G401 (cell line): ENCODE results near the gene CNOT4. TPM values are rescaled to one million over a fixed set of nuclear protein-coding genes. Genes with fewer than 3 reads are reported as not detected.

ENCODE experiments used
- DNase-seq: peaks from one replicate; pipeline ENCODE4 v3.0.0-alpha.2; 2015; ENCODE audit warnings: low spot score
- in situ Hi-C: cut with HindIII; loops from 2 replicates; pipeline ENCODE4 v1.10.0; 2016; ENCODE audit warnings: low sequenced_read_pairs, mixed read lengths
- total RNA-seq: library from RNA; depleted of rRNA; stranded (reverse); fragments of >200 nt; shearing (Covaris generic); gene quantifications from 2 replicates; pipeline ENCODE4 v1.2.3, GENCODE V29; 2014; rRNA removed

Gene CNOT4, protein sequence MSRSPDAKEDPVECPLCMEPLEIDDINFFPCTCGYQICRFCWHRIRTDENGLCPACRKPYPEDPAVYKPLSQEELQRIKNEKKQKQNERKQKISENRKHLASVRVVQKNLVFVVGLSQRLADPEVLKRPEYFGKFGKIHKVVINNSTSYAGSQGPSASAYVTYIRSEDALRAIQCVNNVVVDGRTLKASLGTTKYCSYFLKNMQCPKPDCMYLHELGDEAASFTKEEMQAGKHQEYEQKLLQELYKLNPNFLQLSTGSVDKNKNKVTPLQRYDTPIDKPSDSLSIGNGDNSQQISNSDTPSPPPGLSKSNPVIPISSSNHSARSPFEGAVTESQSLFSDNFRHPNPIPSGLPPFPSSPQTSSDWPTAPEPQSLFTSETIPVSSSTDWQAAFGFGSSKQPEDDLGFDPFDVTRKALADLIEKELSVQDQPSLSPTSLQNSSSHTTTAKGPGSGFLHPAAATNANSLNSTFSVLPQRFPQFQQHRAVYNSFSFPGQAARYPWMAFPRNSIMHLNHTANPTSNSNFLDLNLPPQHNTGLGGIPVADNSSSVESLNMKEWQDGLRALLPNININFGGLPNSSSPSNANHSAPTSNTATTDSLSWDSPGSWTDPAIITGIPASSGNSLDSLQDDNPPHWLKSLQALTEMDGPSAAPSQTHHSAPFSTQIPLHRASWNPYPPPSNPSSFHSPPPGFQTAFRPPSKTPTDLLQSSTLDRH
- total RNA-seq = 5.8 and 9.5 TPM in 2 replicates

GRCh38 chr7:135509839-135510591 lies at the start of gene CNOT4:
Gene CNOT4 (minus strand): TSS chr7:135510102. CDS start chr7:135438331, 71,771 bp downstream.
- in situ Hi-C loops = no loop called here

GRCh38 chr7:135558881-135559280 lies 49.0 kb upstream of the CNOT4 start:
- in situ Hi-C loops = no loop called here
- no peak for DNase-seq

More at GRCh38 chr7:135509839-135510591, at the start of gene CNOT4:
- DNase-seq = peak; percentile 96

- DNase-seq = peak; percentile 78
- in situ Hi-C loops = no loop called here
These were observed 48.5 kb upstream of the CNOT4 start for GRCh38 chr7:135558337-135558767.

DNA sequence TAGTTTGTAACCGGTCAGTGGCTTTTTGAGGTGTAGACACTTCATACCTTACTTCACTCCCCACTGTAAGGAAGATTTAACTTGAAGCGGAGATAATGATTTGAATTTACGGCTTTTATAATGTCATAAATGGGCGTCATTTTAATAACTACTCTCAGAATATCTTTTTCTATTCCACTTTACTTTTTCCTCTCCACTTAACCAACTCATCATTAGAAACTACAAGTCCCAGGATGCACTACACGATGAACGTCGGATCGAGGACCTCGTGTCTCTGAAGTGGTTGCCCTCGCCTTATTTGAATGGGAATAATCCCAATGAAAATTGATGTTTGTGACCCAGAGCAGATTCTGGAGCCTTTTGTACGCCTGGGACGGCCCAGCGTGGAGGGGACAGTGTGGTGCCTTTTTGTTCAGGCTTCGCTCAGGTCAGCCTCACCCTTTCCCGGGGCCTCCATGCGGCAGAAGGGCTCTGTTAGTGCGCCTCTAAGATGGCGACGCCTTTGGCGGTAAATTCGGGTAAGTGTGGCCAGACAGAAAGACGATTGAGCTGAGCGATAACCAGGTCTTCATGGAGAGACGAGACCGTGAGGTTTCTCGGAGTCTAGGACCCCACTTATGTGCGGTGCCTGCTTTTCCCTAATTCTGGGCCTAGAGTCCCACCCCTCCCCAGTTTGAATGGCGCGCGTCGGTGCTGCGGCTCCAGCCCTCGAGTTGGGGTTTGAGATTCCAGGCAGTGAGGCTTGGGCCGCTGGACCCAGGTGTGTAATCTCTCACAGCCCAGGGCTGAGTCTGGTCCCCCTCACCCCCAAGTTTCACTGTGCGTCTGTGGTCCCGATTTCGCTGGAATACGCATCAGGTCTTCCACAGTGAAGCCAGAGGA lies 47.8 kb upstream of the CNOT4 start, which contains the start of gene NUP205:
Gene NUP205 (plus strand): TSS at position 463 of the 882 bp plus-strand sequence. CDS start 28 bp downstream, at position 491.
- in situ Hi-C loops = no loop called here
- DNase-seq = peak; percentile 85

- DNase-seq = no peak
- in situ Hi-C loops = no loop called here
These were observed 43.4 kb upstream of the CNOT4 start for GRCh38 chr7:135553346-135553745.

DNA sequence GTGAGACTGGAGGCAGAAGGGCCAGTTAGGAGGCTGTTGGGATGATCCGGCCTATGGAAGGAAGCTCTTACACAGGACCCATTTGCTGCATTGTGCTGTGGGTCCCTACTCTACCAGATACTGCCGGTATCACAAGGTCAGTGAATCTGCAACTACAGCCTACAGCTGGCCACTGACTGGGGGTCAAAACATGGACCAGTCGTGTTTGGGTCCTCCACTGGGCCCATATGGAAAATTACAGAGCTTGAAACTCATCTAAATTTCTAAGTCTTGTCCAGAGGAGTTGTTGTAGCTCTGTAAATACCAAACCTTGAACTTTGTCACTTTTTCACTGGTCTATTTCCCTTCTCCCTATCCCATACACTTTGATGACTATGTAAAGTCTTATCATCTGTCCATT lies 42.2 kb upstream of the CNOT4 start:
- in situ Hi-C loops = no loop called here
- no peak for DNase-seq

- in situ Hi-C loops = no loop called here
- DNase-seq = no peak
These were observed 40.3 kb upstream of the CNOT4 start for GRCh38 chr7:135550196-135550595.

- DNase-seq = no peak
- in situ Hi-C loops = no loop called here
These were observed 31.1 kb upstream of the CNOT4 start for GRCh38 chr7:135541029-135541428.

DNA sequence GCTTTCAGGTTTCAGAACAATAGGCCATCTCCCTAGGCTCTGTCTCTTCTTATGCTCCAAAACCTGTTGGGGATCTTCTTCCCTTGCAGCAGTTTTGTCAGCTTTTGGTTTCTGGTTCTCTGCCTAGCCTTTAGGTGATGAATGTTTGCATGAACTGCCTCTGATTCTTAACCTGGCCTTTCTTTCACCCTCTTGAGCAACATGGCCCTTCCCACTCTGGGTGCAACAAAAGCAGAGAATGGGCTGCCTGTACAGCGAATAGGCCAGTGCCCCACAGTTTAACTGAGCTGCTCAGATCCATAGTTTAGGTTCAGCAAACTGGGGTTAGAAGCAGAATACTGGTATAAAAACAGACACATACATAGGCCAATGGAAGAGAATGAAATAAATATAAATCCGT lies 29.7 kb upstream of the CNOT4 start:
- in situ Hi-C loops = no loop called here
- DNase-seq = no peak

DNA sequence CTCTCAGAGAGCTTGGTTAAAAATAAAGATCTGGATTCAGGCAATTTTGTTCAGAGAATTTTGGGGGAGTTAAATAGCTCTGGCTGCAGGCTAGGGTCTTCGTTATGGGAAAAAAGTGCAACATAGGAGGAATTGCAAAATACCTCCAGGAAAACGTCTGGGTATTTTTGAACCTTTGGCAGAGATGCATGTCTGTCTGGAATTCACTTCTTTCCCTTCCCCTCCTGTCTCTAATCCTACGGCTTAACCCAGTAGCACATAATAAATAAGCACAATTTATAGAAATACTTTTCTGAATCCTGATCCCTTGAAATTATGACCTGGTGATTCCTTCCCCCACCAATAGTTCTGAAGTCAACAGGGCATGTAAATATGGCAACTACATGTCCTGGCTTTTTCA lies 28.5 kb upstream of the CNOT4 start:
- in situ Hi-C loops = no loop called here
- no peak for DNase-seq

- in situ Hi-C loops = no loop called here
- DNase-seq = no peak
These were observed 28.0 kb upstream of the CNOT4 start for GRCh38 chr7:135537905-135538304.

- no peak for DNase-seq
- in situ Hi-C loops = no loop called here
These were observed 27.6 kb upstream of the CNOT4 start for GRCh38 chr7:135537453-135537852.

DNA sequence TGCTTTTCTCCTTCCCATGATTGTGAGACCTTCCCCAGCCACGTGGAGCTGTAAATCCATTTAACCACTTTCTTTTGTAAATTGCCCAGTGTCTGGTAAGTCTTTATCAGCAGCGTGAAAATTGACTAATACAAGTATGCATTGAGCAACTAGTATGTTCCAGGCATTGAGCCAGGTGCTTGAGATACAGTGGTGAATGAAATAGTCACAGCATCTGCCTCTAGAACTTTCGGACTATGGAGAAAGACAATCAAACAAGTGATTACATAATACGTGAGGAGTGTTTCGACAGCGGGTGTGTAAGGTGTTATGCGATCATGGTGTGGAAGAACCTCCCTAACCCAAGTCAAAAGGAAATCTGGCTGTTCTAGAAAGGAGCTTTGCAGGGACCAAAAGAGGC lies 26.2 kb upstream of the CNOT4 start:
- in situ Hi-C loops = no loop called here
- no peak for DNase-seq

DNA sequence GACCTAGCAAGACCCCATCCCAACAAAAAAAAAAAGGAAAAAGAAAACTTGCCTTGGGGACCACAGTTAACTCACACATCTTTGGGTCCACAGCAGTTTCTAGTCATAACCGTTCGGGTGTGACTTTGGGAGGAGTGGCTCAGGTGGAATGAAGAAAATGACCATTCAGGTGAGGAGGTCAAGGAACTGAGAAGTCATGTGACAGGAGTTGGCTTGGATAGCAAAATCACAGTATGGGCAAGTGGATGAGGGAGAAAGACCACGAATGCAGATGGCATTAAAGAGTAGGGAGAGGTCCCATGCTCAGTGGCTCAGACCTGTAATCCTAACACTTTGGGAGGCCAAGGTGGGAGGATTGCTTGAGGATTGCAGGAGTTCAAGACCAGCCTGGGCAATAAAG lies 17.1 kb upstream of the CNOT4 start:
- DNase-seq = no peak
- in situ Hi-C loops = no loop called here

DNA sequence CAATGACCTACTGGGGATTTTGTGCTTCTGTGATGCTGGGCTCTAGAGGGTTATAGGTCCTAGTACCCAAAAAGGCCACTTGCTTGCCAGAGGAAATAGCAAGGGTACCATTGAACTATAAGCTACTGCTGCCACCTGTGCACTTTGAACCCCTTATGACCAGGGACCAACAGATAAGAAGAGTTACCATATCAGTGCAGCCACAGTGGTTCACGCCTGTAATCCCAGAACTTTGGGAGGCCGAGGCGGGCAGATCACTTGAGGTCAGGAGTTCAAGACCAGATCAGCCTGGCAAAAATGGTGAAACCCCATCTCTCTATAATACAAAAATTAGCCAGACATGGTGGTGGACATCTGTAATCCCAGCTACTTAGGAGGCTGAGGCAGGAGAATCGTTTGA lies 15.5 kb upstream of the CNOT4 start:
- DNase-seq = no peak
- in situ Hi-C loops = no loop called here

DNA sequence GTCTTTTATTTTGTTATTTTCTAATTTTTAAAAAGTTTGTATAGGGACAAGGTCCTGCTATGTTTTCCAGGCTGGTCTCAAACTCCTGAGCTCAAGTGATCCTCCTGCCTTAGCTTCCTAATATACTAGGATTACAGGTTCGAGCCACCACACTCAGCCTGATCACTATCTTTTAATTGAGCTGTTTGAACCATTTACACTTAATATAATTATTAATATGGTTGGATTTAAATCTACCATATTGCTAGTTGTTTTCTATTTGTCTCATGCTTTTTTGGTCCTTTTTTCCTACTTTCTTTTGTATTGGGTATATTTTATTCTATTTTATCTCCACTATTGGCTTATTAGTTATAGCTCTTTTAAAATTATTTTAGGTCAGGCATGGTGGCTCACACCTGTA lies 13.2 kb upstream of the CNOT4 start:
- no peak for DNase-seq
- in situ Hi-C loops = no loop called here

- no peak for DNase-seq
- in situ Hi-C loops = no loop called here
These were observed 12.6 kb upstream of the CNOT4 start for GRCh38 chr7:135522509-135522908.

DNA sequence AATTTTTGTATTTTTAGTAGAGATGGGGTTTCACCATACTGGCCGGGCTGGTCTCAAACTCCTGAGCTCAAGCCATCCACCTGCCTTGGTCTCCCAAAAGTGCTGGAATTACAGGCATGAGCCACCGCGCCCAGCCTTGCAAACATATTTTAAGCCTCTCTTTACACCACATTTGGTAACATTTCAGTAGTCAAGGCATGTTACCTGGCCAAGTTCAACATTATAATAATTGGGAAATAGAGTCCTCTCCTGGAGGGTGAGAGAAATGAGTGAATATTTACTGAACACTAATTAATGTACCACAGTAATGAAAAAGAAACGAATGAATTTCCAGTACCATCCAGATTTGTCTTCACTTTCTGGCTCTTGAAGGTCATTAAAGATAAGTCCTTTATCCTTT lies 10.0 kb upstream of the CNOT4 start:
- in situ Hi-C loops = no loop called here
- no peak for DNase-seq

DNA sequence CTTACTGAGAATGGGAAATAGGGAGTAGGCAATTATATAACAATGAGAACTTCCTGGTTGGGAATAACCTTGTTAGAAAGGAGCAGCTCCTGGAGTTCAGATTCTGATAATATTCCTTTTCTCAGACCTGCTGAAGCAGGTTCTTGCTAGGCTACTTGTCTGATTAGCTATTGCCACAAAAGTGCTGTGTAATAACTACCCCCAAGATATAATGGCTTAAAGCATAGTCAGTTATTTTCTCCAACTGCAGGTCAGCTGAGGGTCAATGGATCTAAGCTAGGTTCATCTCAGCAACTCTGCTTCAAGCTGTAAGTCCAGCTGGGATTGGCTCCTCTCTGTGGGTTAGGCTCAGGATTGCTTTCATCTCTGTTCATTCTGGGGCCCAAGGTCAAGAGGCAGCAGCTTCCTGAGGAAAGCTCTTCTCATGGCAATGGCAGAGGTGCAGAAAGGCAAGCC lies 9.4 kb upstream of the CNOT4 start:
- in situ Hi-C loops = no loop called here
- no peak for DNase-seq
